Chondrocyte (in vitro differentiated cells): ENCODE measurements around the gene SYNE3. TPM values are rescaled to one million over a fixed set of nuclear protein-coding genes. Genes with fewer than 3 reads are reported as not detected.

Source experiments
- DNase-seq: peaks from one replicate; pipeline ENCODE4 v3.0.0; 2021; ENCODE audit warnings: mixed read lengths, low spot score
- H3K27ac Mint-ChIP-seq: one replicate; pipeline ENCODE4 v1.8.0; 2021; ENCODE audit warnings: mild to moderate bottlenecking, moderate library complexity, mixed read lengths; ENCODE audit not compliant: unreplicated experiment
- H3K27me3 Mint-ChIP-seq: 2 replicates; pipeline ENCODE4 v1.8.0; 2021; ENCODE audit warnings: low read depth, mixed read lengths
- H3K36me3 Mint-ChIP-seq: 2 replicates; pipeline ENCODE4 v1.8.0; 2021; ENCODE audit warnings: low read depth, mixed read lengths
- H3K4me1 Mint-ChIP-seq: 2 replicates; pipeline ENCODE4 v1.8.0; 2021; ENCODE audit warnings: low read depth, mild to moderate bottlenecking, mixed read lengths
- H3K4me3 Mint-ChIP-seq: one replicate; pipeline ENCODE4 v1.8.0; 2021; ENCODE audit warnings: mild to moderate bottlenecking, moderate library complexity, mixed read lengths; ENCODE audit not compliant: unreplicated experiment
- H3K9me3 Mint-ChIP-seq: 2 replicates; pipeline ENCODE4 v1.8.0; 2021; ENCODE audit warnings: low read depth, mixed read lengths
- CTCF ChIP-seq: fragments of 200-600 bp; sonication (generic); IDR thresholded peaks from 2 replicates; pipeline ENCODE4 v1.5.0; 2021; ENCODE audit warnings: antibody characterized with exemption, mild to moderate bottlenecking, moderate library complexity
- long read RNA-seq: library from polyadenylated mRNA; stranded (forward); transcript quantifications from one replicate; pipeline ENCODE4 v2.0.0, GENCODE V29; 2021
- total RNA-seq: library from RNA; stranded (reverse); gene quantifications from 3 replicates; pipeline ENCODE4 v1.2.1, GENCODE V29; 2021

Gene SYNE3
- 21.4 to 22.3 TPM (median 22.0 TPM) in 3 replicates for total RNA-seq
- long read RNA-seq, partial matches to known transcripts: 0 of 9 reads
- long read RNA-seq, other reads (novel, unspliced or antisense): 8 of 9 reads

- DNase-seq: no peak
- peaks cover 50% of the 10 kb centered on the region for H3K4me1 Mint-ChIP-seq
- H3K9me3 Mint-ChIP-seq: no peaks in the 10 kb centered on the region
- no peaks in the 10 kb centered on the region for H3K36me3 Mint-ChIP-seq
- peak within 1 kb of the TSS; percentile 79 for H3K4me3 Mint-ChIP-seq
- TF ChIP-seq CTCF: no peak
- H3K27ac Mint-ChIP-seq: peak within 1 kb of the TSS; percentile 85
- H3K27me3 Mint-ChIP-seq: no peaks in the 10 kb centered on the region
Measured at GRCh38 chr14:95516554-95517181, at the start of gene SYNE3. SYNE3 (minus strand) TSS chr14:95516650; CDS start chr14:95475821, 40,829 bp downstream.

- peaks cover 8% of the 10 kb centered on the region for H3K27me3 Mint-ChIP-seq
- DNase-seq: no peak
- no peak for TF ChIP-seq CTCF
- H3K36me3 Mint-ChIP-seq: no peaks in the 10 kb centered on the region
- H3K27ac Mint-ChIP-seq: no peak overlapping the region
- H3K9me3 Mint-ChIP-seq: no peaks in the 10 kb centered on the region
- no peak overlapping the region for H3K4me3 Mint-ChIP-seq
- H3K4me1 Mint-ChIP-seq: no peaks in the 10 kb centered on the region
Measured at GRCh38 chr14:95564060-95564459, 47.6 kb upstream of the SYNE3 start.

DNA sequence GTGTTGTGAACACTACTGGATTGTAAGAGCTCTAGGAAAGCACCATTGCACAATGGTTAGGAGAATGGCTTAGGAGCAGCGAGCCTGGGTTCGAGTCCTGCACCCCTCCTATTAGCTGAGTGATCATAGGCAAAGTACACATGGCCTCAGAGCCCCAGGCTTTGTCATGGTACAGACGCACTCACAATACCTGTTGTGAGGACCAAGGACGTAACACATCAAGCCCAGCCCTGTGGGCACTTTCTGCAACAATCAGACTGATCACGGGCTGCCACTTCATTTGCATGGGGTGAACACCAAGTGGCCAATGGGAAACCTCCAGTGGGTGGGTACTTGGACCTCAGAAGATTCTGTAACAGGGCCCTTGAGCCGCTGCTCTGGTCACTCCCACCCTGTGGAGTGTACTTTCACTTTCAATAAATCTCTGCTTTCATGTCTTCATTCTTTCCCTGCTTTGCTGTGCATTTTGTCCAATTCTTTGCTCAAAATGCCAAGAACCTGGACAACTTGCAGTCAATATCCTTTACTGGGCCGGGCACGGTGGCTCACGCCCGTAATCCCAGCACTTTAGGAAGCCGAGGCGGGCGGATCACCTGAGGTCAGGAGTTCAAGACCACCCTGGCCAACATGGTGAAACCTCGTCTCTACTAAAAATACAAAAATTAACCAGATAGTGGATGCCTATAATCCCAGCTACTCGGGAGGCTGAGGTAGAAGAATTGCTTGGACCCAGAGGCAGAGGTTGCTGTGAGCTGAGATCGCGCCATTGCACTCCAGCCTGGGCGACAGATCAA, 46.6 kb upstream of the SYNE3 start:
- no peak for TF ChIP-seq CTCF
- Mint-ChIP-seq H3K9me3 (no peaks in the 10 kb centered on the region), H3K27ac (no peak overlapping the region), H3K27me3 (peaks cover 7% of the 10 kb centered on the region), H3K4me3 (no peak overlapping the region), H3K4me1 (no peaks in the 10 kb centered on the region), H3K36me3 (no peaks in the 10 kb centered on the region)
- no peak for DNase-seq

DNA sequence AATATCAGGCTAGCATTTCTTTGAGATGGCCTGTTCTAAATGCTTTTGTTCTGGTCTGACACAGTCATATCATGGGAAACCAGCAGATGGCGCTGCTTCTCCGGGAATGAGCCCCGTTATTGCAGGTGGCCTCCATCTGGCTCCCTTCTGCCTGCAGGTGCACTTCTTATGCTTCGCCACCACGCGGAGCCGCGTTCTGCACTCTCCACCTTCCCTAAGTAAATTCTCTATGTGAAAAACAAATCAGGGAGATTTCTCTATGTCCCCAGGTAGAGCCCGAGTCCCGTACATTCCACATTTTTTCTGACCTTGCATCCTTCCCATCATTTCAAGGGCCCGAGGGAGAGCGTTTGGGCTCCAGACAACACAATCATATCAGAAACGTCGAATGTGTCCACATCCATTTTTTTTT, 44.6 kb upstream of the SYNE3 start:
- TF ChIP-seq CTCF: peak; percentile 98
- H3K4me1 Mint-ChIP-seq: no peaks in the 10 kb centered on the region
- H3K36me3 Mint-ChIP-seq: no peaks in the 10 kb centered on the region
- no peak for DNase-seq
- no peak overlapping the region for H3K4me3 Mint-ChIP-seq
- H3K9me3 Mint-ChIP-seq: no peaks in the 10 kb centered on the region
- no peak overlapping the region for H3K27ac Mint-ChIP-seq
- peaks cover 3% of the 10 kb centered on the region for H3K27me3 Mint-ChIP-seq

- Mint-ChIP-seq H3K4me3 (no peak overlapping the region), H3K27me3 (peaks cover 3% of the 10 kb centered on the region), H3K27ac (no peak overlapping the region), H3K9me3 (no peaks in the 10 kb centered on the region), H3K4me1 (no peaks in the 10 kb centered on the region), H3K36me3 (no peaks in the 10 kb centered on the region)
- no peak for DNase-seq
- no peak for TF ChIP-seq CTCF
Measured at GRCh38 chr14:95559203-95559602, 42.8 kb upstream of the SYNE3 start.
